Upper lobe of right lung (tissue), 1 donor: ENCODE results near the gene TLR3. TPM values are rescaled to one million over a fixed set of nuclear protein-coding genes. Genes with fewer than 3 reads are reported as not detected.

ENCODE experiments used
- ATAC-seq: fragments of 200-7000 bp; cut with Tn5 transposase; one replicate; pipeline ENCODE4 v1.9.1; 2020; ENCODE audit warnings: mild to moderate bottlenecking, moderate library complexity
- DNase-seq: peaks from one replicate; pipeline ENCODE4 v3.0.0-alpha.2; 2020
- H3K27ac ChIP-seq: fragments of 200-600 bp; one replicate; pipeline ENCODE4 v1.8.0; 2022
- H3K27me3 ChIP-seq: fragments of 200-600 bp; one replicate; pipeline ENCODE4 v1.8.0; 2022; ENCODE audit warnings: mild to moderate bottlenecking
- H3K36me3 ChIP-seq: fragments of 200-600 bp; one replicate; pipeline ENCODE4 v1.8.0; 2022
- H3K4me1 ChIP-seq: fragments of 200-600 bp; one replicate; pipeline ENCODE4 v1.8.0; 2022
- H3K4me3 ChIP-seq: fragments of 200-600 bp; one replicate; pipeline ENCODE4 v1.8.0; 2022; ENCODE audit warnings: mild to moderate bottlenecking
- H3K9me3 ChIP-seq: fragments of 200-600 bp; one replicate; pipeline ENCODE4 v1.8.0; 2022
- intact Hi-C: fragments of 100-400 bp; cut with DNase I; formaldehyde crosslinking; loops from one replicate; pipeline ENCODE4 v1.11.0; 2022
- total RNA-seq: library from RNA; stranded (reverse); fragmentation: NEBNext Ultra II Directional; extraction: Animal tissue kit (Norgen Biotek cat#: 25700); gene quantifications from one replicate; pipeline ENCODE4 v1.2.1, GENCODE V29; 2021
- TF ChIP-seq, protein P1 (sequence below): fragments of 200-600 bp; IDR thresholded peaks from one replicate; pipeline ENCODE4 v1.8.0; 2022; ENCODE audit warnings: antibody characterized with exemption
- donor health status: DM: no; HTN: yes; CAD: no; lungs with severe emphysema.

TLR3 gene
- total RNA-seq, 1 donor from 2014 or later: 28.5 TPM

DNA sequence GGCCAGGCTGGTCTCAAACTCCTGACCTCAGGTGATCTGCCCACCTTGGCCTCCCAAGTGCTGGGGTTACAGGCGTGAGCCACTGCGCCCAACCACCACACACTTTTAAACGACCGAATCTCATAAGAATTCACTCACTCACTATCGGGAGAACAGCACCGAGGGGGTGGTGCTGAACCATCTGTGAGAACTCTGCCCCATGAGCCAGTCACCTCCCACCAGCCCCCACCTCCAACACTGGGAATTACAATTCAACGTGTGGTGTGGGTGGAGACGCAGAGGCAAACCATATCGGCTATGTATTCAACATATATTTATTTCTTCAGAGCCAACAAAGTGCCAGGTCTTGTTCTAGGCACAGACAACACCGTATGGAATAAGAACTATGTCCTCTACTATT, 3.6 kb downstream of the TLR3 start:
- Histone ChIP-seq H3K27me3 (no peaks in the 10 kb centered on the region), H3K36me3 (no peaks in the 10 kb centered on the region), H3K4me1 (peaks cover 20% of the 10 kb centered on the region), H3K9me3 (no peaks in the 10 kb centered on the region), H3K27ac (no peak overlapping the region), H3K4me3 (no peak overlapping the region)
- intact Hi-C loops: no loop called here
- TF ChIP-seq, protein P1, sequence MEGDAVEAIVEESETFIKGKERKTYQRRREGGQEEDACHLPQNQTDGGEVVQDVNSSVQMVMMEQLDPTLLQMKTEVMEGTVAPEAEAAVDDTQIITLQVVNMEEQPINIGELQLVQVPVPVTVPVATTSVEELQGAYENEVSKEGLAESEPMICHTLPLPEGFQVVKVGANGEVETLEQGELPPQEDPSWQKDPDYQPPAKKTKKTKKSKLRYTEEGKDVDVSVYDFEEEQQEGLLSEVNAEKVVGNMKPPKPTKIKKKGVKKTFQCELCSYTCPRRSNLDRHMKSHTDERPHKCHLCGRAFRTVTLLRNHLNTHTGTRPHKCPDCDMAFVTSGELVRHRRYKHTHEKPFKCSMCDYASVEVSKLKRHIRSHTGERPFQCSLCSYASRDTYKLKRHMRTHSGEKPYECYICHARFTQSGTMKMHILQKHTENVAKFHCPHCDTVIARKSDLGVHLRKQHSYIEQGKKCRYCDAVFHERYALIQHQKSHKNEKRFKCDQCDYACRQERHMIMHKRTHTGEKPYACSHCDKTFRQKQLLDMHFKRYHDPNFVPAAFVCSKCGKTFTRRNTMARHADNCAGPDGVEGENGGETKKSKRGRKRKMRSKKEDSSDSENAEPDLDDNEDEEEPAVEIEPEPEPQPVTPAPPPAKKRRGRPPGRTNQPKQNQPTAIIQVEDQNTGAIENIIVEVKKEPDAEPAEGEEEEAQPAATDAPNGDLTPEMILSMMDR: no peak
- DNase-seq (no peak), ATAC-seq (no peak)

- no peaks in the 10 kb centered on the region for H3K9me3 ChIP-seq
- DNase-seq: peak; percentile 86
- intact Hi-C loops: no loop called here
- no peaks in the 10 kb centered on the region for H3K27me3 ChIP-seq
- H3K4me1 ChIP-seq: peaks cover 20% of the 10 kb centered on the region
- H3K36me3 ChIP-seq: no peaks in the 10 kb centered on the region
- no peak overlapping the region for H3K4me3 ChIP-seq
- peak; percentile 97 for ATAC-seq
- H3K27ac ChIP-seq: peak overlapping the region; percentile 24
- TF ChIP-seq, protein P1: no peak
Measured at GRCh38 chr4:186074189-186074588, 5.2 kb downstream of the TLR3 start.

DNA sequence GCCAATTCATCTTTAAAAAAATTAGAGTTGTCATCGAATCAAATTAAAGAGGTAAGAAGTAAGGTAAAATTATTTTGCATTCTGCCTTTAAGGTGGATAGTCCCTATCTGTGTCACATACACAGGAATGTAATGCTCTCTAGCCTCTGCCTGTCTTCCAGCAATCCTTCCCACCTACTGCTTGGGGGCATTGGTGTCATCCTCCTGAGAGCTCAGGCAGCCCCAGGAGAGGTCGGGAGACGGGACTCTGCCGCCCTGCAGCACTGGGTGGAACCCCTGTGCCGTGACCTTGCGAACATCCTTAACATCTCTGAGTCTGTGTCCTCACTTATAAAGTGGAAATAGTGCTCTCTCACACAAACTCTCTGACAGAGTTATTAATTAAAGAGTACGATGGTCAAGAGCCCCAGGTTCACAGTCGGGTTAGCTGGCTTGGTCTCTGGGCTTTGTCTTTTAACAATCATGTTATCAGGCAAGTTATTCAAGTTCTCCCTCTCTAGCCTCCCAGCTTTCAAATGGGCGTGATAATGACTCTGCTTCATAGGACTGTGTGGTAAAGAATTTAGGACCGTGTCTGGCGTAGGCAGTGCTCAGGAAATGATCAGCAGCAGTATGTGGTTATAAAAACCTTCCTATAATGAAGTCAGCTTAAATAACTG, 10.2 kb downstream of the TLR3 start:
- Histone ChIP-seq H3K4me1 (no peaks in the 10 kb centered on the region), H3K36me3 (no peaks in the 10 kb centered on the region), H3K4me3 (no peak overlapping the region), H3K9me3 (no peaks in the 10 kb centered on the region), H3K27me3 (no peaks in the 10 kb centered on the region), H3K27ac (no peak overlapping the region)
- ATAC-seq: peak; percentile 33
- TF ChIP-seq, protein P1: no peak
- no peak for DNase-seq
- intact Hi-C loops: no loop called here

GRCh38 chr4:186079694-186080093, 10.7 kb downstream of the TLR3 start:
- ATAC-seq (no peak), DNase-seq (no peak)
- no peaks in the 10 kb centered on the region for H3K4me1 ChIP-seq
- intact Hi-C loops: no loop called here
- H3K27me3 ChIP-seq: no peaks in the 10 kb centered on the region
- H3K27ac ChIP-seq: no peak overlapping the region
- H3K36me3 ChIP-seq: no peaks in the 10 kb centered on the region
- H3K4me3 ChIP-seq: no peak overlapping the region
- TF ChIP-seq, protein P1: no peak
- H3K9me3 ChIP-seq: no peaks in the 10 kb centered on the region

- no peaks in the 10 kb centered on the region for H3K9me3 ChIP-seq
- intact Hi-C loops: no loop called here
- no peaks in the 10 kb centered on the region for H3K36me3 ChIP-seq
- H3K4me1 ChIP-seq: no peaks in the 10 kb centered on the region
- H3K27me3 ChIP-seq: no peaks in the 10 kb centered on the region
- H3K4me3 ChIP-seq: no peak overlapping the region
- TF ChIP-seq, protein P1: no peak
- ATAC-seq (no peak), DNase-seq (no peak)
- no peak overlapping the region for H3K27ac ChIP-seq
Measured at GRCh38 chr4:186081202-186081807, 12.3 kb downstream of the TLR3 start.
